HCT116 (cell line): ENCODE results near the gene VIPR2.

Experiments used
- CBX3 ChIP-seq: IDR thresholded peaks from 2 replicates; pipeline ENCODE4 v1.6.1; 2012; ENCODE audit warnings: low read depth
- CEBPB ChIP-seq: IDR thresholded peaks from 2 replicates; pipeline ENCODE4 v1.6.1; 2012; ENCODE audit warnings: low read depth
- EGR1 ChIP-seq: IDR thresholded peaks from 2 replicates; pipeline ENCODE4 v1.6.1; 2012; ENCODE audit warnings: low read depth
- SP1 ChIP-seq: IDR thresholded peaks from 2 replicates; pipeline ENCODE4 v1.6.1; 2012; ENCODE audit warnings: low read depth
- TF ChIP-seq, protein P1 (sequence below), 3 experiments: fragments of 200-600 bp in 1 of 3; sonication (generic) in 1 of 3; IDR thresholded peaks in 2 of 3; conservative IDR thresholded peaks in 1 of 3; 2 replicates each; pipeline ENCODE4 v1.5.1; 2012 to 2017; ENCODE audit warnings: low read depth in 2 of 3, low read length in 2 of 3, antibody characterized with exemption in 1 of 3, borderline replicate concordance in 1 of 3, control low read depth in 1 of 3, mild to moderate bottlenecking in 1 of 3, mixed read lengths in 1 of 3, mixed run types in 1 of 3, moderate library complexity in 1 of 3; ENCODE audit not compliant: insufficient read depth in 1 of 3

- no peak for TF ChIP-seq EGR1
- TF ChIP-seq, protein P1, sequence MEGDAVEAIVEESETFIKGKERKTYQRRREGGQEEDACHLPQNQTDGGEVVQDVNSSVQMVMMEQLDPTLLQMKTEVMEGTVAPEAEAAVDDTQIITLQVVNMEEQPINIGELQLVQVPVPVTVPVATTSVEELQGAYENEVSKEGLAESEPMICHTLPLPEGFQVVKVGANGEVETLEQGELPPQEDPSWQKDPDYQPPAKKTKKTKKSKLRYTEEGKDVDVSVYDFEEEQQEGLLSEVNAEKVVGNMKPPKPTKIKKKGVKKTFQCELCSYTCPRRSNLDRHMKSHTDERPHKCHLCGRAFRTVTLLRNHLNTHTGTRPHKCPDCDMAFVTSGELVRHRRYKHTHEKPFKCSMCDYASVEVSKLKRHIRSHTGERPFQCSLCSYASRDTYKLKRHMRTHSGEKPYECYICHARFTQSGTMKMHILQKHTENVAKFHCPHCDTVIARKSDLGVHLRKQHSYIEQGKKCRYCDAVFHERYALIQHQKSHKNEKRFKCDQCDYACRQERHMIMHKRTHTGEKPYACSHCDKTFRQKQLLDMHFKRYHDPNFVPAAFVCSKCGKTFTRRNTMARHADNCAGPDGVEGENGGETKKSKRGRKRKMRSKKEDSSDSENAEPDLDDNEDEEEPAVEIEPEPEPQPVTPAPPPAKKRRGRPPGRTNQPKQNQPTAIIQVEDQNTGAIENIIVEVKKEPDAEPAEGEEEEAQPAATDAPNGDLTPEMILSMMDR (IDR thresholded peaks at IDR 0.05 in 2 of 3, conservative IDR thresholded peaks at IDR 0.05 in 1 of 3; ENCODE audit: borderline replicate concordance in 1 of 3, insufficient read depth in 1 of 3, low read depth in 2 of 3, low read length in 2 of 3), result no peak
- no peak for TF ChIP-seq SP1
- no peak for TF ChIP-seq CBX3
- TF ChIP-seq CEBPB, result no peak
These were observed 12.0 kb upstream of the VIPR2 start for GRCh38 chr7:159156436-159157245.
